Cardiac atrium fibroblast (primary cell): ENCODE data around the gene NIM1K. TPM values are rescaled to one million over a fixed set of nuclear protein-coding genes. Genes with fewer than 3 reads are reported as not detected.

Experiments
- total RNA-seq: library from RNA; depleted of rRNA; stranded (reverse); fragments of >200 nt; gene quantifications from 2 replicates; pipeline ENCODE4 v1.2.3, GENCODE V29; 2015

The NIM1K gene
- 1.1 and 1.6 TPM in 2 replicates for total RNA-seq

DNA sequence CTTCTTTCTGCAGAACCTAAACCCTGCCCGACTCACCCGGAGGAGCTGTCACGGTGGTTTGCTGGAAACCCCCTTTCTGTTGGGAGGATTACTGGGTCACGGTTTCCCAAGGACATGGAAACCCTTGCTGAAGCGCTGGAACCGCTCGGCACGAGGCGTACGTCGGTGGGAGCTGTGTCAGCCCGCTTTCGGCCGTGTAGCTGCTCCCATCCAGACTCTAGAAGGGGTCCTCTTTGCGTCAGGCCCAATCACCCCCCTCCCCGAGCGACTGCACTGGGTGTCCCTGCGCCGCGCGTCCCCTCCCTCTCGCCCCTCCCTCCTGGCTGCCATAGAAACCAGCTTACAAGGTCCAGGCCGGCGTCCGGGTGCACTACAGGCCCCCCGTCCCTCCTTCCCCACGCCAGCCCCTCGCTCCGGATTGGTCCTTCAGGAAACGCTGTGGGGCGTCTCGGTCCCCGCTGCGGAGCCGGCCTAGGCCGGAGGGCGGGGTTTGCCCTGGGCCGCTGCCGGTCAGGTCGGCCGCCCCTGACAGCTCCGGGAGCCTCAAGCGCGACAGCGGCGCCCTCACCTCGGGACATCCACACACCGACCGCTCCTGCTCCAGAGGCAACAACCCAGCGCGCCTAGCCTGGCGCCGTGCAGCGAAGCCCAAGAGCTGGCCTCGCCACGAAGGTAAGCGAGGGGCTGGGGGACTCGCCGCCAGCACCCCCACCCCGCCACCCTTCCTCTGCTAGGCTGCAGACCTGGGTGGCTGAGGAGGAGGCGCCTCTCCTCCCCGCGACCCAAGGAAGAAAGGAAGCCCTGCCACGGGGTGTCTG lies at the start of gene NIM1K:
Gene NIM1K, plus strand, starts transcription at position 486 of the 818 bp plus-strand sequence. CDS start 53,551 bp downstream, outside the sequence.

DNA sequence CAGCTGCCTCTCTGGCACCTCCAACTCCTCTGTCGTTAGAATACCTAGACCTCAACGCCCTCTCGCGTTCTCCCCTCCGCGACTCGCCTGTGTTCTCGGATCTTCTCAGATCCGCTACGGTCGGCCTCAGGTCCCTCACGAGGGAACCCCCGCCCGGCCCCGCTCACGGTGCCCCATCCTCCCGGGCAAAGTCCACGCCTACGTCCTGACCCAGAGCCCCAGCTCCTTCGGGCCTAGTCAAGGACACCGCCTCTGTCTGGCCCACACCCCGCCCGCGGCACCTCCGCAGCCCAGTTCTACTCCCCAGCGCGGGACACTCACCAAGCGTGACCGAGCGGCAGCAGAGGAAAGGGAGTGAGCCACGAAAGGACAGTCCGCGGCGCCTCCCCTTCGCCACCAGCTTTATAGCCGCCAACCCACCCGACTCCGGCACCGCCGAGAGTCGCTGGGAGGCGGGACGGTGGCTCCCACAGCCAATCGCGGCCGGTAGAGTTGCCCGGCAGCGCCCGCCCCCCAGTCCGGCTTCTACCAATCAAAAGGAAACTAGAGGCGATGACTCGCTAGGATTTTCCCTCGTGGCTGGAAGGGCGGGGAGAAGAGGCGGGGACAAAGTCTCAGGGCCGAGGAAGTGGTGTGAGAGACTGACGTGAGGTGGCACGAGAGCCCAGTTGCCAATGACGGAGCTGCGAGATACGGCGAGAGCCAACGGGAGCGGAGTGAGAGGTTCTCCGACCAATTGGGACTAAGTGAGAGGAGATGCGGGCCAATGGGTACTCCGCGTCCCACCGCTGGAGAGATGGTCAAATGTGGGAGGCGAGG lies 121.2 kb downstream of the NIM1K start, which contains the start of gene HMGCS1:
Gene HMGCS1, minus strand, starts transcription at position 378 of the 819 bp plus-strand sequence. CDS start 14,447 bp downstream, outside the sequence.

Other genes starting within 250 kb of the NIM1K start
- gene ANXA2R, start 151.9 kb upstream of the NIM1K start, total RNA-seq = 0.97 and 2.7 TPM in 2 replicates
- 19.5 and 21.4 TPM in 2 replicates for gene ZNF131, start 71.3 kb upstream of the NIM1K start, total RNA-seq
- gene HMGCS1, start 121.2 kb downstream of the NIM1K start, total RNA-seq = 21.8 and 32.4 TPM in 2 replicates
- 2.9 and 5.2 TPM in 2 replicates for gene CCL28, start 220.2 kb downstream of the NIM1K start, total RNA-seq